Measurements from ENCODE around the gene PLXNA4. TPM values are rescaled to one million over a fixed set of nuclear protein-coding genes. Genes with fewer than 3 reads are reported as not detected.

Gene PLXNA4
- total RNA-seq, 4 donors from 2014 or later: 0.31 to 0.66 (median 0.43) TPM

DNA sequence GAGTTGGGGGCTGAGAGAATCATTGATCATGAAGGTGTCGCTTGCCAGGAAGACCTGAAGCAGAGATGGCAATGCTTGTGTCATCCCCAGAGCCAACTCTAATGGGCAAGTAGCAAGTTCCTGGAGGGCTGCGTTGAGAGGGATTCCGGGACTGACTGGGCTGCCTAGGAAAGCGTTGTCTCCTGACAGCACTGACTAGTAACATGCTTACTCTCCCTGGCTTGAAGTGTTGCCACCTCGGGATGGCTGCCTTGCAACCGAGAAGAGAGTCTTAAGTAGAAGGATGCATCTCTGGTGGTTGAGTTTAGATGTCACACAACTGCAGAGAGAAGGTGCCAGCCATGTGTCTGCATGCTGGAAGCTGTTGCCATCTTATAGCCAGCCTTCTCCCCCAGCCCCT, 453.4 kb downstream of the PLXNA4 start:
- no peak overlapping the region for H3K4me3 ChIP-seq
- no peaks in the 10 kb centered on the region for H3K27me3 ChIP-seq
- no peaks in the 10 kb centered on the region for H3K36me3 ChIP-seq
- no peak for ATAC-seq
- in situ Hi-C loops (cut with MboI; ENCODE audit: low sequenced_read_pairs in 4 of 4): no loop called here
- DNase-seq: no peak
- intact Hi-C loops (cut with DNase I; ENCODE audit: low total_unique reads): no loop called here
- H3K27ac ChIP-seq: no peak overlapping the region
- no peaks in the 10 kb centered on the region for H3K9me3 ChIP-seq
- no peaks in the 10 kb centered on the region for H3K4me1 ChIP-seq
- TF ChIP-seq POLR2A (IDR thresholded peaks at IDR 0.05): no peak
- TF ChIP-seq CTCF (IDR thresholded peaks at IDR 0.05 in 4 of 5, conservative IDR thresholded peaks at IDR 0.05 in 1 of 5): no peak

DNA sequence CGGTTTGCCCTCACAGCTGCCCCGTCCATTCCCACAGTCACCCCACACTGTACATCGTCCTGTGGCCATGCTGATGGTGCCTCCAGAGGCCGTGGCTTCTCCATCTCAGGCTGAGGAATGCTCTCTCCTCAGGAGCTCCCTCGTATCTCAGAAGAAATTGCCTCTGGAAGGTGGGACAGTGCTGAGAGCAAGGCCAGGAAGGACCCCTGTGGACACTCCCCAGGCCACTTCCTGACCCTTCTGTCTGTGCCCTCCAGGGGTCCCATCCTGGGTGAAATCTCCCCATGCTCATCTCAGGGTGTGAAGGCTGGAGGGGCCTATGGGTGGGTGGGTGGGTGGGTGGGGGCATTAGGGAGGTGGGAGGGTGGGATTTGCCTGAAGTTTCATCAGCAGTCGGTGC, 454.3 kb downstream of the PLXNA4 start:
- no peaks in the 10 kb centered on the region for H3K9me3 ChIP-seq
- no peaks in the 10 kb centered on the region for H3K27me3 ChIP-seq
- intact Hi-C loops (cut with DNase I; ENCODE audit: low total_unique reads) (no loop called here), in situ Hi-C loops (cut with MboI; ENCODE audit: low sequenced_read_pairs in 4 of 4) (no loop called here)
- H3K27ac ChIP-seq: no peak overlapping the region
- ATAC-seq (no peak), DNase-seq (no peak)
- no peaks in the 10 kb centered on the region for H3K4me1 ChIP-seq
- H3K36me3 ChIP-seq: no peaks in the 10 kb centered on the region
- H3K4me3 ChIP-seq: no peak overlapping the region
- TF ChIP-seq CTCF (IDR thresholded peaks at IDR 0.05 in 4 of 5, conservative IDR thresholded peaks at IDR 0.05 in 1 of 5) (no peak), POLR2A (IDR thresholded peaks at IDR 0.05) (no peak)

DNA sequence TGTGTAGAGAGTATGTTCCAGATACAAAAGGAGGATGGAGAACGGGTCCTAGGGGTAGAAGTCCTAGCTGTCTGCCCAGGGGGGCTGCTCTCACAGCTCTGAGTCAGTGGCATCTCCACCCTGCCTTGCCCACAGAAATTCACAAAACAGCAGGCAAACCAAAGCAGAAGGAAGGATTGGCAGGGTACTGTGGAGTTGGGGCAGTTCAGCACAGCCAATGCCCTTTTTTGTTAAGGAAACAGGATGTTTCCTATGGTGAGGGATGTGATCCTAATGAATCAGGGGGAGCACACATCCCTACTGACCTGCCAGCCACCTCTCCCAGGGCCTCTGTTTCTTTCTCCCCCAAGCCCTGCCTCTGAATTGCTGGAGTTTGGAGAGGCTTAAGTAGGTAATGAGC, 457.6 kb downstream of the PLXNA4 start:
- H3K9me3 ChIP-seq: no peaks in the 10 kb centered on the region
- no peaks in the 10 kb centered on the region for H3K4me1 ChIP-seq
- in situ Hi-C loops (cut with MboI; ENCODE audit: low sequenced_read_pairs in 4 of 4) (no loop called here), intact Hi-C loops (cut with DNase I; ENCODE audit: low total_unique reads) (no loop called here)
- H3K4me3 ChIP-seq: no peak overlapping the region
- TF ChIP-seq CTCF (IDR thresholded peaks at IDR 0.05 in 4 of 5, conservative IDR thresholded peaks at IDR 0.05 in 1 of 5): no peak
- no peak for TF ChIP-seq POLR2A (IDR thresholded peaks at IDR 0.05)
- H3K27ac ChIP-seq: no peak overlapping the region
- DNase-seq: no peak
- no peaks in the 10 kb centered on the region for H3K36me3 ChIP-seq
- H3K27me3 ChIP-seq: no peaks in the 10 kb centered on the region
- ATAC-seq: no peak

GRCh38 chr7:132117636-132118035, 458.6 kb downstream of the PLXNA4 start:
- DNase-seq (no peak), ATAC-seq (no peak)
- Histone ChIP-seq H3K9me3 (no peaks in the 10 kb centered on the region), H3K4me3 (no peak overlapping the region), H3K36me3 (no peaks in the 10 kb centered on the region), H3K27me3 (no peaks in the 10 kb centered on the region), H3K27ac (no peak overlapping the region), H3K4me1 (no peaks in the 10 kb centered on the region)
- in situ Hi-C loops (cut with MboI; ENCODE audit: low sequenced_read_pairs in 4 of 4) (no loop called here), intact Hi-C loops (cut with DNase I; ENCODE audit: low total_unique reads) (no loop called here)
- TF ChIP-seq POLR2A (IDR thresholded peaks at IDR 0.05): no peak
- no peak for TF ChIP-seq CTCF (IDR thresholded peaks at IDR 0.05 in 4 of 5, conservative IDR thresholded peaks at IDR 0.05 in 1 of 5)

DNA sequence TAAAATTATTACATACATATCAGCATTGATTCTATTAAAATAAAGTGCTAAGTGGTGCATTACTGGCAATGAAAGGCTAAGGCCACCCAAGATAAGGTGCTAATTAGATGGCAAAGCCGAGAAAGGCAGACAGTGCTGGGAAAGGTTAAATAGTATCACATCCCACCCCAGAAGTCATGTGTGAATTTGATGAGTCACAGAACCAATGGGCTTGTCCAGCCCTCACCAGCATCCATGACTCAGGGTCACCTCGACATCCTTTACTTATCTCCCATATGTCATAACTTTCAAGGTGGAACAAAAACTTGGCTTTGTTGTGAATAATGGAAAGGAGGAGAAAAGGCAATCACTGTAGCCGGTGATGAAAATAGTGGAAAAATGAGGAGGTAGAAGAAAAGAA, 459.1 kb downstream of the PLXNA4 start:
- TF ChIP-seq POLR2A (IDR thresholded peaks at IDR 0.05) (no peak), CTCF (IDR thresholded peaks at IDR 0.05 in 4 of 5, conservative IDR thresholded peaks at IDR 0.05 in 1 of 5) (no peak)
- no peaks in the 10 kb centered on the region for H3K36me3 ChIP-seq
- no peak for DNase-seq
- ATAC-seq: no peak
- in situ Hi-C loops (cut with MboI; ENCODE audit: low sequenced_read_pairs in 4 of 4): no loop called here
- no peaks in the 10 kb centered on the region for H3K27me3 ChIP-seq
- no peak overlapping the region for H3K4me3 ChIP-seq
- H3K9me3 ChIP-seq: no peaks in the 10 kb centered on the region
- intact Hi-C loops (cut with DNase I; ENCODE audit: low total_unique reads): no loop called here
- H3K4me1 ChIP-seq: no peaks in the 10 kb centered on the region
- H3K27ac ChIP-seq: no peak overlapping the region
